H1 (cell line): ENCODE measurements around the gene ZW10. TPM values are rescaled to one million over a fixed set of nuclear protein-coding genes. Genes with fewer than 3 reads are reported as not detected.

Experiments
- CTCF ChIA-PET: fragments of 300-600 bp; sonication (Branson Sonifier 250); formaldehyde crosslinking; loops from one replicate; lab custom pipeline; 2021; ENCODE audit not compliant: partially characterized antibody; lab: Charles Lee
- POLR2A ChIA-PET: fragments of 300-600 bp; sonication (Branson Sonifier 250); formaldehyde crosslinking; loops from one replicate; lab custom pipeline; 2021; ENCODE audit warnings: inconsistent platforms; ENCODE audit not compliant: partially characterized antibody; lab: Charles Lee
- DNase-seq, 2 experiments: peaks; one replicate each; pipeline versions ENCODE4 v3.0.0 to v3.0.0-alpha.2; 2010 to 2022; ENCODE audit warnings: low spot score in 2 of 2, low read depth in 1 of 2, mixed read lengths in 1 of 2
- FAIRE-seq: peaks from 2 replicates; lab custom pipeline; 2011; peaks lifted over from hg19 to GRCh38; lab: Jason Lieb, UNC
- H2AFZ ChIP-seq: 2 replicates; pipeline ENCODE4 v1.8.1; 2012; ENCODE audit warnings: low read length, inconsistent platforms
- H2AK5ac ChIP-seq: 2 replicates; pipeline ENCODE4 v1.6.1; 2013; ENCODE audit warnings: low read depth, low read length
- H2BK120ac ChIP-seq: replicated peaks from 2 replicates; pipeline ENCODE3; 2013; ENCODE audit warnings: low read depth, low read length, inconsistent platforms
- H2BK12ac ChIP-seq: 2 replicates; pipeline ENCODE4 v1.6.1; 2013; ENCODE audit warnings: low read depth, low read length
- H2BK15ac ChIP-seq: 2 replicates; pipeline ENCODE4 v1.6.1; 2013; ENCODE audit warnings: low read length
- H2BK20ac ChIP-seq: 2 replicates; pipeline ENCODE4 v1.6.1; 2013; ENCODE audit warnings: low read length
- H2BK5ac ChIP-seq: 2 replicates; pipeline ENCODE4 v1.6.1; 2013; ENCODE audit warnings: low read depth, low read length
- H3K14ac ChIP-seq: 2 replicates; pipeline ENCODE4 v1.6.1; 2013; ENCODE audit warnings: inconsistent platforms; ENCODE audit not compliant: insufficient read length
- H3K18ac ChIP-seq: 2 replicates; pipeline ENCODE4 v1.6.1; 2013; ENCODE audit warnings: low read length; ENCODE audit errors: extremely low read depth
- H3K23ac ChIP-seq: 2 replicates; pipeline ENCODE4 v1.6.1; 2013; ENCODE audit warnings: inconsistent platforms; ENCODE audit not compliant: insufficient read length
- H3K23me2 ChIP-seq: 2 replicates; pipeline ENCODE4 v1.6.1; 2013; ENCODE audit warnings: low read depth, low read length
- H3K27ac ChIP-seq: 2 replicates; pipeline ENCODE4 v1.6.1; 2011; ENCODE audit warnings: low read depth, low read length, inconsistent platforms
- H3K27me3 ChIP-seq, 4 experiments: replicated peaks in 1 of 4; 1 replicate in 1 of 4; 2 replicates in 3 of 4; pipeline versions ENCODE4 v1.6.1 to v1.8.1; 2011 to 2013; ENCODE audit warnings: low read length in 3 of 4, mild to moderate bottlenecking in 3 of 4, inconsistent platforms in 2 of 4, mixed read lengths in 2 of 4, moderate library complexity in 1 of 4; ENCODE audit not compliant: control insufficient read depth in 3 of 4, insufficient read depth in 3 of 4; ENCODE audit errors: extremely low read depth in 1 of 4
- H3K36me3 ChIP-seq, 4 experiments: 2 replicates each; pipeline versions ENCODE4 v1.6.1 to v1.8.1; 2011 to 2013; ENCODE audit warnings: mild to moderate bottlenecking in 4 of 4, low read length in 3 of 4, moderate library complexity in 2 of 4, control low read depth in 1 of 4, inconsistent platforms in 1 of 4; ENCODE audit not compliant: insufficient read depth in 4 of 4, control insufficient read depth in 2 of 4
- H3K4ac ChIP-seq: replicated peaks from 2 replicates; pipeline ENCODE3; 2013; ENCODE audit warnings: low read length, low read depth, mixed read lengths, inconsistent platforms; ENCODE audit not compliant: insufficient read length
- H3K4me1 ChIP-seq, 4 experiments: replicated peaks in 1 of 4; 1 replicate in 1 of 4; 2 replicates in 3 of 4; pipeline versions ENCODE4 v1.6.1 to v1.8.1; 2011 to 2013; ENCODE audit warnings: low read length in 3 of 4, inconsistent platforms in 2 of 4, mixed read lengths in 1 of 4; ENCODE audit not compliant: insufficient read depth in 4 of 4, control insufficient read depth in 3 of 4
- H3K4me2 ChIP-seq, 2 experiments: 2 replicates each; pipeline versions ENCODE4 v1.6.1 to v1.8.1; 2011 to 2013; ENCODE audit warnings: low read depth in 2 of 2, low read length in 2 of 2, control low read depth in 1 of 2, inconsistent platforms in 1 of 2, mild to moderate bottlenecking in 1 of 2; ENCODE audit not compliant: insufficient read depth in 1 of 2
- H3K4me3 ChIP-seq, 4 experiments: fragments of 200-600, 300-600 bp in 1 of 4; sonication (generic), shearing (Covaris generic), sonication (Bioruptor Twin) in 1 of 4; 2 replicates each; pipeline versions ENCODE4 v1.5.1 to v1.8.1; 2011 to 2016; ENCODE audit warnings: low read length in 4 of 4, low read depth in 3 of 4, control low read depth in 2 of 4, inconsistent platforms in 2 of 4, mild to moderate bottlenecking in 2 of 4, mixed read lengths in 1 of 4, moderate library complexity in 1 of 4; ENCODE audit not compliant: insufficient read depth in 2 of 4; ENCODE audit errors: extremely low read depth in 1 of 4
- H3K56ac ChIP-seq: replicated peaks from 2 replicates; pipeline ENCODE3; 2013; ENCODE audit warnings: low read depth, mild to moderate bottlenecking, mixed read lengths, low read length, inconsistent platforms; ENCODE audit not compliant: insufficient read length
- H3K79me1 ChIP-seq: 2 replicates; pipeline ENCODE4 v1.6.1; 2013; ENCODE audit warnings: low read depth, low read length, control low read depth
- H3K79me2 ChIP-seq, 2 experiments: 2 replicates each; pipeline versions ENCODE4 v1.6.1 to v1.8.1; 2012 to 2013; ENCODE audit warnings: low read length in 2 of 2, mild to moderate bottlenecking in 2 of 2, inconsistent platforms in 1 of 2; ENCODE audit not compliant: insufficient read depth in 2 of 2, control insufficient read depth in 1 of 2
- H3K9ac ChIP-seq, 4 experiments: replicated peaks in 1 of 4; 1 replicate in 1 of 4; 2 replicates in 3 of 4; pipeline versions ENCODE4 v1.6.1 to v1.8.1; 2011 to 2013; ENCODE audit warnings: low read depth in 3 of 4, low read length in 3 of 4, control low read depth in 2 of 4, mild to moderate bottlenecking in 2 of 4, moderate library complexity in 2 of 4, inconsistent platforms in 1 of 4; ENCODE audit errors: extremely low read depth in 1 of 4
- H3K9me3 ChIP-seq, 2 experiments: 2 replicates each; pipeline versions ENCODE4 v1.6.1 to v1.8.1; 2012 to 2013; ENCODE audit warnings: mild to moderate bottlenecking in 2 of 2, moderate library complexity in 2 of 2, control low read depth in 1 of 2, inconsistent platforms in 1 of 2, low read depth in 1 of 2, low read length in 1 of 2, mixed read lengths in 1 of 2; ENCODE audit not compliant: insufficient read depth in 2 of 2
- H4K20me1 ChIP-seq, 2 experiments: replicated peaks in 1 of 2; 2 replicates each; pipeline versions ENCODE3 to v1.8.1; 2011 to 2013; ENCODE audit warnings: inconsistent platforms in 2 of 2, low read length in 2 of 2, mild to moderate bottlenecking in 1 of 2; ENCODE audit not compliant: insufficient read depth in 2 of 2, control insufficient read depth in 1 of 2
- H4K5ac ChIP-seq: 2 replicates; pipeline ENCODE4 v1.6.1; 2013; ENCODE audit warnings: low read length, low read depth, mixed read lengths, inconsistent platforms; ENCODE audit not compliant: insufficient read length
- H4K8ac ChIP-seq: 2 replicates; pipeline ENCODE4 v1.8.0; 2013; ENCODE audit warnings: mild to moderate bottlenecking, moderate library complexity, low read length, inconsistent platforms; ENCODE audit not compliant: insufficient read depth; ENCODE audit errors: extremely low read depth
- H4K91ac ChIP-seq: replicated peaks from 2 replicates; pipeline ENCODE3; 2013; ENCODE audit warnings: low read length, mixed read lengths, inconsistent platforms; ENCODE audit not compliant: insufficient read length
- WGBS, 2 experiments: shearing (Covaris generic) in 1 of 2; methylation state at CpG; one replicate each; pipeline versions ENCODE4 v1.1.6 to v1.1.7; 2013 to 2015; ENCODE audit warnings: low lambda C conversion rate in 2 of 2, mixed read lengths in 2 of 2, inconsistent platforms in 1 of 2, low coverage in 1 of 2, missing lambda C conversion rate in 1 of 2; ENCODE audit not compliant: insufficient replicate concordance in 2 of 2, insufficient coverage in 1 of 2, insufficient read length in 1 of 2; ENCODE audit errors: extremely low coverage in 1 of 2, missing lambda C conversion rate in 1 of 2; 5-methylcytosine and 5-hydroxymethylcytosine counted together
- polyA plus RNA-seq, 7 experiments: library from polyadenylated mRNA; depleted of rRNA in 3 of 7; stranded (reverse) in 5 of 7; unstranded in 2 of 7; fragments of >200 nt in 5 of 7; fragments of 200-250 nt in 2 of 7; gene quantifications; 1 replicate in 5 of 7; 2 replicates in 1 of 7; 4 replicates in 1 of 7; pipeline versions ENCODE4 v1.2.1 to v1.2.3, GENCODE V29; 2011 to 2013; ENCODE audit warnings: missing spikeins in 2 of 7, mixed read lengths in 2 of 7
- total RNA-seq: library from RNA; stranded (reverse); fragmentation: NEBNext Ultra II Directional; extraction: Animal tissue kit (Norgen Biotek cat#: 25700); gene quantifications from 2 replicates; pipeline ENCODE4 v1.2.1, GENCODE V29; 2021

The ZW10 gene
- total and polyA plus RNA-seq, 2 of the 8 experiments (the other 6 are each of a cell fraction or from before 2014, with no cell fraction given) = 9.0 to 25.3 TPM

- H3K27ac ChIP-seq = no peak overlapping the region
- no peaks in the 10 kb centered on the region for H3K27me3 ChIP-seq
- H2BK5ac ChIP-seq = no peak overlapping the region
- no peaks in the 10 kb centered on the region for H3K23me2 ChIP-seq
- 93% methylated on average over 4 of the region's 4 CpGs; no CpG with 5 or more reads in 1 of the 2 experiments for WGBS, 2 experiments
- no peak overlapping the region for H3K4me3 ChIP-seq
- CTCF ChIA-PET = interaction anchor here (1.1 to 2.1 kb wide), 8 partner anchors 8 to 416 kb away, joined by 3 to 11 read pairs (median 4); partner anchors contain the start of gene TMPRSS5
- POLR2A ChIA-PET = interaction anchor here (0.7 kb wide), 1 partner anchor 227 kb away, joined by 3 read pairs; no protein-coding TSS in a partner anchor
- H3K79me2 ChIP-seq = no peaks in the 10 kb centered on the region
- no peak overlapping the region for H2BK20ac ChIP-seq
- H2AK5ac ChIP-seq = no peak overlapping the region
- no peaks in the 10 kb centered on the region for H3K4me1 ChIP-seq
- no peak overlapping the region for H2AFZ ChIP-seq
- H3K4ac ChIP-seq = no peak overlapping the region
- H3K79me1 ChIP-seq = no peaks in the 10 kb centered on the region
- no peak overlapping the region for H2BK120ac ChIP-seq
- H3K23ac ChIP-seq = no peak overlapping the region
- H3K9ac ChIP-seq = no peak overlapping the region
- H3K36me3 ChIP-seq = no peaks in the 10 kb centered on the region; a peak in 1 of 8 replicates
- H3K4me2 ChIP-seq = no peak overlapping the region
- no peak overlapping the region for H3K18ac ChIP-seq
- no peak overlapping the region for H2BK12ac ChIP-seq
- H4K91ac ChIP-seq = no peak overlapping the region
- H4K8ac ChIP-seq = no peak overlapping the region
- H4K5ac ChIP-seq = no peak overlapping the region
- H3K9me3 ChIP-seq = no peaks in the 10 kb centered on the region
- no peak overlapping the region for H2BK15ac ChIP-seq
- no peak for DNase-seq
- no peak for FAIRE-seq
- no peak overlapping the region for H3K56ac ChIP-seq
- no peak overlapping the region for H3K14ac ChIP-seq
- H4K20me1 ChIP-seq = no peaks in the 10 kb centered on the region
Observed at GRCh38 chr11:113722221-113722620, 51.3 kb downstream of the ZW10 start.
